ENCODE measurements around the gene SEBOX. TPM values are rescaled to one million over a fixed set of nuclear protein-coding genes. Genes with fewer than 3 reads are reported as not detected.
A peak's percentile ranks its signal among the peaks of the same experiment; 100 is the strongest.

SEBOX gene
- total and polyA plus RNA-seq, 4 experiments from 2014 or later: not detected

DNA sequence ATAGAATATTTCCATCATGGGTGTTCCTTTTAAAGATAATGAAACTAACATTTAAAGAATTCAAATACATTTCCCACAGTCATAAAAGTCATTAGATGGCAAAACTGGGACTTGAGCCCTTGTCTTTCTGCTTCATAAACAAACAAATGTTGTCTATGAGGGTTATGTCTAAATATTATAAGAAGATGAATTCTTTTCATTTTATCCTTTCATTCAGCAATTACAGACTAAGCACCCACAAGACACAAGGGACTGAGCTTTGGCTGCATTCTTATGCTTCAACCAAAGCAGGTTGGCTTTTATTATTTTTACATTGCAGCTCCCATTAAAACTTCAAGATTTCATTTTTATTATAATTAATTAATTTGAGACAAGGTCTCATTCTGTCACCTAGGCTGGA, 21.4 kb upstream of the SEBOX start:
- POLR2A ChIA-PET (ENCODE audit: partially characterized antibody): interaction anchor here (1.3 to 5.8 kb wide), 2 partner anchors 16 to 30 kb away, joined by 3 to 58 read pairs; partner anchors contain the start of gene POLDIP2
- peak overlapping the region in 5 of 8 donors; percentile 52 to 94 (median 92) for H3K4me3 Mint-ChIP-seq
- H3K4me1 Mint-ChIP-seq: peaks cover 15 to 35% (median 27%) of the 10 kb centered on the region in 4 donors
- intact Hi-C loops (cut with micrococcal nuclease): no loop called here
- peaks cover 0 to 2% of the 10 kb centered on the region in 2 donors for H3K27me3 Mint-ChIP-seq
- H3K27ac ChIP-seq (ENCODE audit: low read depth, low read length): no peak overlapping the region
- H3K9me3 Mint-ChIP-seq: no peaks in the 10 kb centered on the region
- H3K9me3 ChIP-seq (ENCODE audit: control insufficient read depth in 1 of 2, low read length in 2 of 2): no peaks in the 10 kb centered on the region
- H3K27ac Mint-ChIP-seq: peak overlapping the region in 1 of 7 donors; percentile 29
- peaks cover 22% of the 10 kb centered on the region for H3K4me1 ChIP-seq (ENCODE audit: insufficient read depth, low read length)
- H3K27me3 ChIP-seq (ENCODE audit: insufficient read depth, low read length): no peaks in the 10 kb centered on the region
- no peak for DNase-seq
- CTCF ChIA-PET (ENCODE audit: partially characterized antibody): interaction anchor here (1.5 kb wide), 1 partner anchor 28 kb away, joined by 3 read pairs; no protein-coding TSS in a partner anchor
- peaks cover 24% of the 10 kb centered on the region for H3K36me3 ChIP-seq (ENCODE audit: insufficient read depth, low read length)
- peaks cover 25 to 38% of the 10 kb centered on the region in 2 donors for H3K36me3 Mint-ChIP-seq
- H3K4me3 ChIP-seq (ENCODE audit: low read length in 2 of 2): no peak overlapping the region

DNA sequence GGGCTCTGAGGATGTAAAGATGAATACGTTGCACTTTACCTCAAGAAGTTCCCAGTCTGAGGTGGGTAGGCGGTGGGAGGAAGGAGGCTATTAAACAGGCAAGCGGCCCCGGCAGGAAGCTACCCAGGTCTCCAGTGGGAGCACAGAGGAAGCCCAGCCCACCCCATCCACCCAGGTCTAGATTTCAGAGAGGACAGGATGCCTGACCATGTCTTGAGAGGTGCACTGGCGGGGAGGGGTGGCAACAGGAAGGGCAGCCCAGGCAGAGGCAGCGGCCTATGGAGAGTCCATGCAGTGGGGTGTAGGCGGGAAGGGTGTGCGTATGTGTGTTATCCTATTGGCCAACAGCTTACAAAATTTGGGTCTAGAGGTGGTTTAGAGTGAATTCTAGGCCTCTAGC, 20.4 kb upstream of the SEBOX start:
- Histone ChIP-seq H3K9me3 (ENCODE audit: control insufficient read depth in 1 of 2, low read length in 2 of 2) (no peaks in the 10 kb centered on the region), H3K36me3 (ENCODE audit: insufficient read depth, low read length) (peaks cover 19% of the 10 kb centered on the region), H3K27me3 (ENCODE audit: insufficient read depth, low read length) (no peaks in the 10 kb centered on the region), H3K4me1 (ENCODE audit: insufficient read depth, low read length) (peaks cover 22% of the 10 kb centered on the region), H3K4me3 (ENCODE audit: low read length in 2 of 2) (peak overlapping the region; percentile 17 to 91), H3K27ac (ENCODE audit: low read depth, low read length) (peak overlapping the region; percentile 50)
- Mint-ChIP-seq H3K9me3 (no peaks in the 10 kb centered on the region), H3K27ac (peak overlapping the region in 5 of 7 donors; percentile 52 to 76 (median 68)), H3K4me1 (peaks cover 15 to 35% (median 27%) of the 10 kb centered on the region in 4 donors), H3K4me3 (peak overlapping the region; percentile 92 to 97 (median 95)), H3K36me3 (peaks cover 15 to 28% of the 10 kb centered on the region in 2 donors), H3K27me3 (peaks cover 0 to 2% of the 10 kb centered on the region in 2 donors)
- CTCF ChIA-PET (ENCODE audit: partially characterized antibody): interaction anchor here (1.3 to 2.1 kb wide), 3 partner anchors 29 to 134 kb away, joined by 3 to 7 read pairs (median 3); no protein-coding TSS in a partner anchor
- POLR2A ChIA-PET (ENCODE audit: partially characterized antibody): interaction anchor here (1.6 to 5.8 kb wide), 5 partner anchors 13 to 50 kb away, joined by 4 to 58 read pairs (median 20); partner anchors contain the start of genes IFT20, POLDIP2, SARM1 and SLC46A1
- no peak for DNase-seq
- intact Hi-C loops (cut with micrococcal nuclease): no loop called here

DNA sequence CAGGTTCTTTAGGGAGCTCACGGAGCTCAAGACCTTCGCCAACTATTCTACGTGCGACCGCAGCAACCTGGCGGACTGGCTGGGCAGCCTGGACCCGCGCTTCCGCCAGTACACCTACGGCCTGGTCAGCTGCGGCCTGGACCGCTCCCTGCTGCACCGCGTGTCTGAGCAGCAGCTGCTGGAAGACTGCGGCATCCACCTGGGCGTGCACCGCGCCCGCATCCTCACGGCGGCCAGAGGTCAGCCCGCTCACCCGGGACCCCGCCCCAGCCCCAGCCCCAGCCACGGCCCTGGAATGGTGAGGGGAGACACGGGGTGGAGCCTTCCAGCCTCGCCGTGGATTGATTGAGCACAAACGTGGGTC, 20.0 kb upstream of the SEBOX start:
- peaks cover 11 to 24% of the 10 kb centered on the region in 2 donors for H3K36me3 Mint-ChIP-seq
- intact Hi-C loops (cut with micrococcal nuclease): no loop called here
- no peaks in the 10 kb centered on the region for H3K9me3 Mint-ChIP-seq
- peaks cover 0 to 2% of the 10 kb centered on the region in 2 donors for H3K27me3 Mint-ChIP-seq
- ChIA-PET POLR2A (ENCODE audit: partially characterized antibody) (interaction anchor here (0.8 to 5.8 kb wide), 9 partner anchors 13 to 577 kb away, joined by 3 to 58 read pairs (median 7); partner anchors contain the start of genes BLTP2, IFT20, POLDIP2 and SARM1), CTCF (ENCODE audit: partially characterized antibody) (interaction anchor here (1.1 to 2.1 kb wide), 5 partner anchors 14 to 133 kb away, joined by 3 to 7 read pairs (median 4); partner anchors contain the start of genes SARM1 and VTN)
- H3K27ac Mint-ChIP-seq: peak overlapping the region; percentile 59 to 94 (median 90)
- peak overlapping the region; percentile 50 for H3K27ac ChIP-seq (ENCODE audit: low read depth, low read length)
- no peaks in the 10 kb centered on the region for H3K27me3 ChIP-seq (ENCODE audit: insufficient read depth, low read length)
- H3K36me3 ChIP-seq (ENCODE audit: insufficient read depth, low read length): peaks cover 16% of the 10 kb centered on the region
- peaks cover 15 to 33% (median 29%) of the 10 kb centered on the region in 4 donors for H3K4me1 Mint-ChIP-seq
- H3K4me1 ChIP-seq (ENCODE audit: insufficient read depth, low read length): peaks cover 22% of the 10 kb centered on the region
- H3K4me3 ChIP-seq (ENCODE audit: low read length in 2 of 2): peak overlapping the region; percentile 86 to 91
- DNase-seq: no peak
- no peaks in the 10 kb centered on the region for H3K9me3 ChIP-seq (ENCODE audit: control insufficient read depth in 1 of 2, low read length in 2 of 2)
- peak overlapping the region; percentile 92 to 97 (median 95) for H3K4me3 Mint-ChIP-seq

DNA sequence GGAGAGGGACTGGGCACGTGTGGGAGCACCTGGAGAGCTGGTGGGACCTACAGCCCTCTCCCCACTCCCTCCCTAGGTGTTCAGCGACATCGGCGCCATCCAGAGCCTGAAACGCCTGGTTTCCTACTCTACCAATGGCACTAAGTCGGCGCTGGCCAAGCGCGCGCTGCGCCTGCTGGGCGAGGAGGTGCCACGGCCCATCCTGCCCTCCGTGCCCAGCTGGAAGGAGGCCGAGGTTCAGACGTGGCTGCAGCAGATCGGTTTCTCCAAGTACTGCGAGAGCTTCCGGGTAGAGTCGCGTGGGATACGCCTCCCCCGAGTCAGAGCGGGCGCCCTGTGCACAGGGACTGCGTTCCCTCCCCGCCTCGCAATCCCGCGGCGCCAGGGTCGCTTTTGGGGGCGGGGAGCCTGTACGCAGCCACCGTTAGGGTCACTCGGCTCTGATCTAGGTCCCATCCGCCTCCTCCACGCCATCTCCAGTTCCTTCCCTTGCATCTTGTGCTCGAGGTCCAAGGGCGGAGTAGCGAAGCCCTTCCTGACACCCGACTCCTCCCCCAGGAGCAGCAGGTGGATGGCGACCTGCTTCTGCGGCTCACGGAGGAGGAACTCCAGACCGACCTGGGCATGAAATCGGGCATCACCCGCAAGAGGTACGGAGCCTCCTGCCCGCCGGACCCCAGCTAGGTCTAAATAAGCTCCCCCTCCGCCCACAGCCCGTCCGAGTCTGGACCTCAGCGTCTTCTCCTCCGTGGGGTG, 19.5 kb upstream of the SEBOX start:
- no peaks in the 10 kb centered on the region for H3K27me3 ChIP-seq (ENCODE audit: insufficient read depth, low read length)
- H3K27ac Mint-ChIP-seq: peak overlapping the region; percentile 59 to 94 (median 90)
- H3K27ac ChIP-seq (ENCODE audit: low read depth, low read length): peak overlapping the region; percentile 50
- peak; percentile 50 to 71 (median 58) for DNase-seq
- H3K36me3 ChIP-seq (ENCODE audit: insufficient read depth, low read length): peaks cover 10% of the 10 kb centered on the region
- H3K4me1 Mint-ChIP-seq: peaks cover 15 to 32% (median 29%) of the 10 kb centered on the region in 4 donors
- peaks cover 8 to 19% of the 10 kb centered on the region in 2 donors for H3K36me3 Mint-ChIP-seq
- POLR2A ChIA-PET (ENCODE audit: partially characterized antibody): interaction anchor here (0.8 to 5.8 kb wide), 12 partner anchors 12 to 576 kb away, joined by 3 to 58 read pairs (median 4); partner anchors contain the start of genes BLTP2, IFT20, POLDIP2 and SARM1
- peaks cover 0 to 2% of the 10 kb centered on the region in 2 donors for H3K27me3 Mint-ChIP-seq
- peak overlapping the region; percentile 86 to 91 for H3K4me3 ChIP-seq (ENCODE audit: low read length in 2 of 2)
- intact Hi-C loops (cut with micrococcal nuclease): loop anchor here (1.0 kb wide), 2 partner anchors 13 to 27 kb away; partner anchors contain the start of genes POLDIP2 and SARM1
- H3K9me3 Mint-ChIP-seq: no peaks in the 10 kb centered on the region
- H3K4me3 Mint-ChIP-seq: peak overlapping the region; percentile 92 to 97 (median 95)
- CTCF ChIA-PET (ENCODE audit: partially characterized antibody): interaction anchor here (1.1 to 2.1 kb wide), 4 partner anchors 14 to 133 kb away, joined by 3 to 7 read pairs (median 5); partner anchors contain the start of genes SARM1 and VTN
- H3K4me1 ChIP-seq (ENCODE audit: insufficient read depth, low read length): peaks cover 22% of the 10 kb centered on the region
- no peaks in the 10 kb centered on the region for H3K9me3 ChIP-seq (ENCODE audit: control insufficient read depth in 1 of 2, low read length in 2 of 2)

DNA sequence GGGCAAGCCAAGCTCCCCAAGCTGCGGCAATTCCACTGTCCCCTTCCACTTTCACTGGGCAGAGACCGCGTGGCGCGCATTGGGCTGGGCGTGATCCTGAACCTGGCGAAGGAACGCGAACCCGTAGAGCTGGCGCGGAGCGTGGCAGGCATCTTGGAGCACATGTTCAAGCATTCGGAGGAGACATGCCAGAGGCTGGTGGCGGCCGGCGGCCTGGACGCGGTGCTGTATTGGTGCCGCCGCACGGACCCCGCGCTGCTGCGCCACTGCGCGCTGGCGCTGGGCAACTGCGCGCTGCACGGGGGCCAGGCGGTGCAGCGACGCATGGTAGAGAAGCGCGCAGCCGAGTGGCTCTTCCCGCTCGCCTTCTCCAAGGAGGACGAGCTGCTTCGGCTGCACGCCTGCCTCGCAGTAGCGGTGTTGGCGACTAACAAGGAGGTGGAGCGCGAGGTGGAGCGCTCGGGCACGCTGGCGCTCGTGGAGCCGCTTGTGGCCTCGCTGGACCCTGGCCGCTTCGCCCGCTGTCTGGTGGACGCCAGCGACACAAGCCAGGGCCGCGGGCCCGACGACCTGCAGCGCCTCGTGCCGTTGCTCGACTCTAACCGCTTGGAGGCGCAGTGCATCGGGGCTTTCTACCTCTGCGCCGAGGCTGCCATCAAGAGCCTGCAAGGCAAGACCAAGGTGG, 16.3 kb upstream of the SEBOX start:
- H3K36me3 Mint-ChIP-seq: peaks cover 4 to 13% of the 10 kb centered on the region in 2 donors
- Histone ChIP-seq H3K36me3 (ENCODE audit: insufficient read depth, low read length) (no peaks in the 10 kb centered on the region), H3K9me3 (ENCODE audit: control insufficient read depth in 1 of 2, low read length in 2 of 2) (no peaks in the 10 kb centered on the region), H3K4me3 (ENCODE audit: low read length in 2 of 2) (no peak overlapping the region), H3K27ac (ENCODE audit: low read depth, low read length) (no peak overlapping the region), H3K4me1 (ENCODE audit: insufficient read depth, low read length) (peaks cover 22% of the 10 kb centered on the region), H3K27me3 (ENCODE audit: insufficient read depth, low read length) (no peaks in the 10 kb centered on the region)
- no peaks in the 10 kb centered on the region for H3K9me3 Mint-ChIP-seq
- no peak for DNase-seq
- peaks cover 0 to 2% of the 10 kb centered on the region in 2 donors for H3K27me3 Mint-ChIP-seq
- intact Hi-C loops (cut with micrococcal nuclease): no loop called here
- H3K4me3 Mint-ChIP-seq: peak overlapping the region in 7 of 8 donors; percentile 17 to 64 (median 34)
- ChIA-PET POLR2A (ENCODE audit: partially characterized antibody) (interaction anchor here (5.2 kb wide), 1 partner anchor 9 kb away, joined by 41 read pairs; the partner anchor contains the start of gene SARM1), CTCF (ENCODE audit: partially characterized antibody) (no interaction called here)
- H3K4me1 Mint-ChIP-seq: peaks cover 19 to 36% (median 26%) of the 10 kb centered on the region in 4 donors
- no peak overlapping the region for H3K27ac Mint-ChIP-seq

DNA sequence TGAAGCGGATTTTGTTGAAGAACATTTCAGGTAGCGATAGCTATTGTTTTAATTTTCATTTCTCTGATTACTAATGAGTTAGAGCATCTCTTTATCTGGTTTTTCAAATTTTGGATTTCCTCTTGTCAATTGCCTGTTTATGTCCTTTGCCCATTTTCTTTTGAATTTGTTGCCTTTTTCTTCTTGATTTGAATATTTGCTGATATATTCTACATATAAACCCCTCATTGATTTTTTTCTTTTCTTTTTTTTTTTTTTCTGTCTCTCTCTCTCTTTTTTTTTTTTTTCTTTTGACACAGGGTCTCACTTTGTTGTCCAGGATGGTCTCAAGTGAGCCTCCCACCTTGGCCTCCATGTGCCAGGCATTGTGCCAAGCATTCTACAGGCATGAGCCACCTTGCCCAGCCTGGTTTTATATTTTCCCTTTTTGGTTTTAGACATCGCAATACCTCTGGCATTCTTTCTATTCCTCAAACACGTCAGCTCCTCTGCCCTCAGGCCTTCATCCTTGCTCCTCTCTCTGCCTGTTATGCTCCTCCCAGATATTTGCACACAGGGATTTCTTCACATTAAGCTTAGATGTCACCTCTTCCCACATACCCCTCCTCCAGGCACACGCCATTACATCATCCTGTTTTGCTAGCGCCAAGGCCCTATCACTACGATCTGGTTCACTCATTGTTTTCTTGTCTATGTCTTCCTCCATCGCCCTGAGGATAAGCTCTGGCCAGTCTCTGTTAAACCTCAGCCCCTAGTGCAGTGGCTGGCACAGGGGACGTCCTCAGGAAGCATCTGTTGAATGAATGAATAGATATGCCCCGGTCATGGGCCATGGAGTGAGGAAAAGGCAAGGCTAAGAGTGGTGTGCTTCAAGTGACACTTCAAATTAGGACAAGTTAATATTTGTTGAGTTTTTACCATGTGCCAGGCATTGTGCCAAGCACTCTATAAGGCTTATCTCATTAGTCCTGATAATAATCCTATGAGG, 15.1 kb upstream of the SEBOX start:
- DNase-seq: no peak
- Histone ChIP-seq H3K4me1 (ENCODE audit: insufficient read depth, low read length) (peaks cover 12% of the 10 kb centered on the region), H3K27ac (ENCODE audit: low read depth, low read length) (no peak overlapping the region), H3K4me3 (ENCODE audit: low read length in 2 of 2) (no peak overlapping the region), H3K9me3 (ENCODE audit: control insufficient read depth in 1 of 2, low read length in 2 of 2) (no peaks in the 10 kb centered on the region), H3K27me3 (ENCODE audit: insufficient read depth, low read length) (no peaks in the 10 kb centered on the region), H3K36me3 (ENCODE audit: insufficient read depth, low read length) (no peaks in the 10 kb centered on the region)
- peaks cover 0 to 2% of the 10 kb centered on the region in 2 donors for H3K27me3 Mint-ChIP-seq
- POLR2A ChIA-PET (ENCODE audit: partially characterized antibody): no interaction called here
- intact Hi-C loops (cut with micrococcal nuclease): no loop called here
- H3K27ac Mint-ChIP-seq: peak overlapping the region in 1 of 7 donors; percentile 66
- H3K4me1 Mint-ChIP-seq: peaks cover 15 to 28% (median 19%) of the 10 kb centered on the region in 4 donors
- peaks cover 4 to 9% of the 10 kb centered on the region in 2 donors for H3K36me3 Mint-ChIP-seq
- no peak overlapping the region for H3K4me3 Mint-ChIP-seq
- CTCF ChIA-PET (ENCODE audit: partially characterized antibody): interaction anchor here (1.0 to 1.1 kb wide), 2 partner anchors 36 to 60 kb away, joined by 3 read pairs; no protein-coding TSS in a partner anchor
- H3K9me3 Mint-ChIP-seq: no peaks in the 10 kb centered on the region
